GM12891 (cell line): ENCODE data around the gene UCP3.

ENCODE experiments used
- PAX5 ChIP-seq: IDR thresholded peaks from 2 replicates; pipeline ENCODE4 v1.6.1; 2011; ENCODE audit warnings: low read length, moderate library complexity, mild to moderate bottlenecking; ENCODE audit not compliant: insufficient read depth, severe bottlenecking
- POLR2A ChIP-seq: IDR thresholded peaks from 2 replicates; pipeline ENCODE4 v1.6.1; 2011; ENCODE audit warnings: low read depth, low read length, control low read depth
- POLR2AphosphoS5 ChIP-seq: IDR thresholded peaks from 2 replicates; pipeline ENCODE4 v1.6.1; 2011; ENCODE audit warnings: low read depth, low read length, control low read depth
- POU2F2 ChIP-seq: IDR thresholded peaks from 2 replicates; pipeline ENCODE4 v1.6.1; 2011; ENCODE audit warnings: low read depth, mild to moderate bottlenecking, control low read depth, low read length, moderate library complexity
- SPI1 ChIP-seq: IDR thresholded peaks from 2 replicates; pipeline ENCODE4 v1.6.1; 2011; ENCODE audit warnings: low read depth, low read length, control low read depth
- TAF1 ChIP-seq: IDR thresholded peaks from 2 replicates; pipeline ENCODE4 v1.6.1; 2011; ENCODE audit warnings: low read depth, low read length, control low read depth

- TF ChIP-seq POLR2A: no peak
- TF ChIP-seq POU2F2: no peak
- TF ChIP-seq SPI1: no peak
- TF ChIP-seq POLR2AphosphoS5: no peak
- TF ChIP-seq TAF1: no peak
- TF ChIP-seq PAX5: no peak
These were observed 26.4 kb upstream of the UCP3 start for GRCh38 chr11:74035264-74035663.
